Epidermal melanocyte (primary cell): Measurements from ENCODE around the gene ANKFN1.

Experiments
- DNase-seq: peaks from one replicate; pipeline ENCODE4 v3.0.0; 2011; ENCODE audit warnings: low spot score; ENCODE audit not compliant: insufficient read length

Gene ANKFN1

DNA sequence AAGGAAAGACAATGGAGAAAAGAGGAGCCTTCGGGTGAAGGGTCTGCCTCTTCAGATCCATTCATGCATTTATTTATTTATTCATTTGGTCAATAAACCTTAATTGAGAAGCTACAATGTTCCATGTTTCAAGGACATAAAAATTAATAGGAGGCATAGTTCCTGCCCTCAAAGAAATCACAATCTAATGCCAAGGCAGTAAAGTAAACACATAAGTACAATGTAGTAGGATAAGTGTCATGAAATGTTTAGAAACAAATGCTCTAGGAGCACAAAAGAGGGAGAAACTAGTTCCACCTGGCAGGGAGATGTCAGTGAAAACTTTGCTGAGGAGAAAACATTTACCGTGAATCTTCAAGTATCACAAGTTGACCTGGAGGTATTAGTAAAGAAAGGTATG is 336.7 kb downstream of the ANKFN1 start:
- no peak for DNase-seq

DNA sequence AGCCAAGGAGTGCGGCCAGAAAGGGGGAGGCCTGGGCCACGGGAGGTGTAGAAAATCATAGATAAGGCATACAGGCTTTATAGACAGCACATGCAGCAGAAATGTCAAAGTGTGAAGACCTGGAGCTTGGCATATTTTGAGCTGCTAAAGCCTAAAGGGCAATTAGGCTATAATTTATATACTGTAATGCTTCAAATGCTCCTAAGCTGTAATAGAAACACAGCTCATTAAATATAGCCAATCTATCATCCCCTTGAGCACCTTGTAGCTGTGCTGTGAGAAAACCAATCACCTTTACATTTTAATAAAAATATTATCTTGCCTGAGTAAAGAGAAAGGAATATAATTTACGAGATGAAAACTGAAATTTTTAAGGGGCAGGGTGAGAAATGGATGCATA is 342.3 kb downstream of the ANKFN1 start:
- no peak for DNase-seq

DNA sequence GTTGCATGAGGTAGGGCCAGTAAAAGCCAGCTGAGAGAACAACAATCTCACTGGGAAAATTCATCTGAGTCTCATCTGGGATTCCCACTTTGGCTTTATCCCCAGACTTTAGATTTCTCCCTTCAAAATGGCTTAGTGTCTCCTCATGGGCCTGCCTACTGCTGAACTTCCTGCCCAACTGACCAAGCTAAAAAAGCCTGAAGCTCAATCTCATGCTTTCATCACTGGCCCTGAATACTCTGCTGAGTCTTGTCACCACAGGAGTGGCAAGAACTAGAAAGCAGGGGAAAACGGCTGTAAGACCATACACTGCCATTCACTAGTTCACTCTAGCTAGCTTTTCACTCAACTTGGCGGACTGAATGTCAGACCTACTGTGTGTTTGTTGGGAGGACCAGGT is 343.9 kb downstream of the ANKFN1 start:
- DNase-seq: no peak

DNA sequence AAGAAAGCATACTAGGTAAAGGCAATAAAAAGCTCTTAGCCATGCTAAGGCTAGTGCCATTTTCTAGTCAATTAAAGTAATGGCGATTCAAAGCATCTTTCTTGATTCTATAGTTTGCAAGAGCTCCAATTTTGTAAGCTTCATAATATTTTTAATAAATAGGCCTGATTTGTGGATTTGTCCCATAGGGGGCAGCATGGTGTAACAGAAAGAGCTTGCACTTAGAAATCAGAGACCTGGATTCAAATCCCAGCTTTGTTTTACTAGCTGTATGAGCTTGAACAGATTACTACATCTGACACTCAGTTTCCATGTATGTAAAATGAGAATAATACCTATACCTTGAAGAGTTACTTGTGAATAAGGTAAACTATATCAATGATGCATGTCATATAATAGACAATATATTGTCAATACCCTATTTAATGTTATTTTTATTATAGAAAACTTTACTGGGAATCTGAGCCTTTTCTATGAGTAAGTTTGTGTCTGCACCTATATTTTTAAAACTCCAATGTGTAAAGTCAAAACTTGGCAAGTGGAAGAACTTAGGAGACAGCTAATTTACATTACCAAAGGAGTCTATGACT is 346.6 kb downstream of the ANKFN1 start:
- DNase-seq: no peak

DNA sequence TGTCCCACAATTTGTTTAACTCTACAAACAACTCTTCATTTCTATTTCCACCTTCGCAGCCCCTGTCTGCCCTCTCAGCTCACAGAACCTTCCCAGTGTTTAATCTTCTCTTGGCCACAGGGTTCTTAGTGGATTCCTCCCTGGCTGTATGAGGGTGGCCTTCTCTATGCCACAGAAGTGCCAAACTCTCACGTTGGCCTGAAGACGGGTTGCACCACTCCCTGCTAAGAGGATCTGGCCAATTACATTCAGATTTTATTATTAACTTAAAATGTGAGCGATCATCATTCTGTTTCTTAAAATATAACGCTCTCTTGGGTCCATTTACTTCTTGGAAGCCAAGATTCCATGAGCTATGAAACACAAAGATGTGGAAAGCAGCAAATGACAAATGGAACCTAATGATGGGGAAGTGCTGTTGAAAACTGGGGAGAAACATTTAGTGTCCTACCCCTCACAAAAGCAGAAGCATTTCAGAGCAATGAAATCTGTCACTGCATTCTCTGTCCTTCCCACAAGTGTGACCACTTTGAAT is 348.9 kb downstream of the ANKFN1 start:
- no peak for DNase-seq

DNA sequence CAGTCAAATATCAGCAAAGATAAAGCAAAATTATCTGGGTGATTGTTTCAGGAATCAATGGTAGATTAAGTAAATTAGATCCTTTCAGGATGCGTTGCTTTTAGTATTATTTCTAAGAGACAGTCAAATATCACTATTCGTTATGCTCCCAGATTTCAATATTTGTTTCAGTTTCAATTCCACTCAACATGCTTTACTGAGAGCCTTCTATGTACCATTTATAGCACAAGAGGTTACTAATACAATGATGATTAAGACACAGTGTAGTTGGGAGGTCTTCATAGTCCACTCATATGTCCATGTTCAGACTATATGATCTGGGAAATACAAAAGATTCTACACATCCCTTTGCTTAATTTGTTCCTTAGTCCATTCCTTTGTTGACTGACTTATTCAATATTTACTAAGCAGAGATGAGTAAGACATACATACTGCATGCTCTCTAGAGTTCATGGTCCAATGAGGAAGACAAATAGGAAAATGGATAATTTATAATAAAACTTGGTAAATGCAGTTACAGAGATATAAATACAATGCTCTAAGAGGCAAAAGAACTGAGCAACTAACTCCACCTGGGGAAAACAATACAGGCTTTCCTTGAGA is 352.0 kb downstream of the ANKFN1 start:
- no peak for DNase-seq

DNA sequence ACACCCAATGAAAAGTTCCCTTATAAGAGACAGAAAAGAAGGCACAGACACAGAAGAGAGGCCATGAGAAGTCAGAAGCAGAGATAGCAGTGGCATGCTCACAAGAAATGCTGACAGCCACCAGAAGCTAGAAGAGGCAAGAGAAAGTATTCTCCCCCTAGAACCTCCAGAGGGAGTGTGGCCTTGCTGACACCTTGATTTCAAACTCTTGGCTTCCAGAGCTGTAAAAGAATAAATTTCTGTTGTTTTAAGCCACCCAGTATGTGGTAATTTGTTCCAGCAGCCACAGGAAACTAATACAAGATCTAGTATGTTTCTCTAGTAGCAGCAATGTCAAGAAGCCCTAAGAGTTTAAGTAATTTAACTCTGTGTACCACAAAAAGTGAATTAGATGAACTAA is 353.1 kb downstream of the ANKFN1 start:
- no peak for DNase-seq

DNA sequence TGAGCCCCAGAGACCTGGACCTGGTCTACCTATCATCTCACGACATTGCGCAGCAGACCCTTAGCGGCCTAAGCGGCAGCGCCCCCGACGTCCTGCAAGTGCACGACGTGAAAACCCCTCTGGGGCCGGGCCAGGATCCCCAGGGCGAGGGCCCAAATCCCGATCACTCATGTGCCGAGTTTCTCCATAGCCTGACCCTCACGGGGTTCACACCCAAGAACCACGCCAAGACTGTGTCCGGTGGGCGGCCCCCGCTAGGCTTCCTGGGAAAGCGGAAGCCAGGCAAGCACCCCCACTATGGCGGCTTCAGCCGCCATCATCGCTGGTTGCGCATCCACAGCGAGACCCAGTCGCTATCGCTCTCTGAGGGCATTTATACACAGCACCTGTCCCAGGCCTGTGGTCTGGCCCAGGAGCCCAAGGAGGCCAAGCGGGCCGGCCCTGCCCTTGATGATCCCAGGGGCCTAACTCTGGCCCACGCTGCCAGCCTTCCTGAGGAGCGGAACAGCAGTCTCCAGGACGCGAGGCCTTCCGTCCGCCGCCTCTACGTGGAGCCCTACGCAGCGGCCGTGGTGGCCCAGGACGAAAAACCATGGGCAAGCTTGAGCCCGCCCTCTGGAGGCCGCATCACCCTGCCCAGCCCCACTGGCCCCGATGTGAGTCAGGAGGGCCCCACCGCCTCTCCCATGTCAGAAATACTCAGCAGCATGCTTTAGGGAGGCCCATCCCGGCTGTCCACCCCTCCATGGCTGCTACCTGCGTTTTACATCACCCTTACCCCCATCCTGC is 357.5 kb downstream of the ANKFN1 start:
- no peak for DNase-seq

DNA sequence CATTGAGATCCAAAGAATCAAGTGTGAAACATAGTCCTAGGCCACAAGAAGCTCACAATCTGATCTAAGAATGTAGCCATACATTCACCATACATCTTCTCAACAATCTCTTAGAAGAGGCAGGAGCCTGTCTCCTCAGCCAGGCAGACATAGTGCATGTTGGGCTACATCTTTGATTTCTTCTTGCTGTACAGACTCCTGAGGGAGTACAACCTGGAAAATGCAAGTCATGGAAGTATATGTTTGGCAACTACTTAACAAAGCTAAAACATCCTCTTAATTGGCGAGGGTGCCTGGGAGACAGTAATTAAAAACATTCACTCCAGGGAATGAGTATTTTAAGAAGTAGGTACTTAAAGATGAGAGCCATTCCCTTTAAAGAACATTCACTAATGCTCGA is 361.0 kb downstream of the ANKFN1 start:
- DNase-seq: no peak

DNA sequence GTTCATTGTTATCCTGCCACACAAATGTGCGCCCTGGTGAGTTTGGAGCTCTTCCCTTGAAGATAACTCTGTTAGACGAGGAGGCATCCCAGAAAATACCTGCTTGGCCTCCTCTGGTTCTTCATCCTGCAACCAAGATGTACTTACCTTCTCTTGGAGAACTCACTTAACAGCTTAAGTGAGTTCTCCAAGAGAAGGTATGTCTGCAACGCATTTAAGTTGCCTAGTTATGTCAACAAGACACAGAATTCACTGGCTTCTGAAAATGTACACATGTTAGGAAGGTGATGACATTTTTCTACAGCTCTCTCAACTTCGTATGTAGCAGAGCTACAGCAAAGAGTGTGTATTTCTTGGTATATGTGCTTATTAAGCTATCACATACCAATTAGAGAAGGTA is 361.6 kb downstream of the ANKFN1 start:
- no peak for DNase-seq

DNA sequence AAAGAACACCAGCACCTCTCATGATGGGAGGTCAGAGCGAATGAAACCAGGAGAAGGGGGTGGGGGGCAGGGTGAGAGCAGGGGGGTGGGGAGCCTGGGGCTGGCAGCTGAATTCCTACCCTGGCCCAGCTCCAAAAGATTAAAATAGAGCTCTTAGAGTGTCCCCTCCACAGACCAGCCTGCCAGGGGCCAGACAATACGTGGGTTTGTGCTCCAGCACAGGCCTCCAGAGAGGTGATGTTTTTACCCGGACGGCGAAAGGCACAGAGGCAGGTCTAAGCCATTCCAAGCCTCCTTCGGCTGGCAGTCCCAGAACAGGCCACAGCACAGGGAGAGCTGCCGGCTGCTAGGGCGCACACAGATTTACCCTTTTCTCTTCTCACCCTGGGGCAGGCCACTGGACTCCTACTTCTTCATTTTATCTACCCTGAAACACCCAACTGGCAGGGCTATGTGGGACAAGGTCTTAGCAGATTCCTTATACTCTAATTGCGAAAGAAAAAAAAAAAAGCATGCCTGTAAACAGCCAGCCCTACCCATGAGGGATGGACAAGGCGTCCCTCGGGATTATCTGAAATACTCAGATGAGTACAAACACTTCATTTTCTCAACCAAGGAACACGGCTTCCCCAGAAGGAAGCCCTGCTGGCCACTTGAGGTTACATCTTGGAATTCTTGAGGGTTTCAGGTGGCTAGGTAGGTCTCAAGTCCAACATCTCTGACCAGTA is 368.3 kb downstream of the ANKFN1 start:
- no peak for DNase-seq

DNA sequence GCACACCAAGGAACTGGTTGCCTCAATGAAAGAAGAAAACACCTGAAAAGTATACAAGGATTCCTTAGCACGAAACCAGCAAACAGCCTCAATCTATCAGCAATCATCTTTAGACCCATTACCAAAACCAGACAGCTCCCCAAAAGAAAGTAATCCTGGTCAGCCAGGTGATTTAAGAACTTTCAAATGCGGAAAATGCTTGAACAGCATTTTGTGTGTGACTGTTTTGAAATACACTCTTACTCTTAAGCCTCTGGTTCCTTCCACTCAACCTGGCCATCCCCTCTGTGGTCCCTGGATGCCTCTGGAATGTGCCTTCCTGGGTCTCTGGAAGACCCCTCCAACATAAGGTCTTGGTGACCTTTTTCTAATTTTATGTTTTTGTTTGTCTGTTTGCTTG is 369.8 kb downstream of the ANKFN1 start:
- DNase-seq: no peak

DNA sequence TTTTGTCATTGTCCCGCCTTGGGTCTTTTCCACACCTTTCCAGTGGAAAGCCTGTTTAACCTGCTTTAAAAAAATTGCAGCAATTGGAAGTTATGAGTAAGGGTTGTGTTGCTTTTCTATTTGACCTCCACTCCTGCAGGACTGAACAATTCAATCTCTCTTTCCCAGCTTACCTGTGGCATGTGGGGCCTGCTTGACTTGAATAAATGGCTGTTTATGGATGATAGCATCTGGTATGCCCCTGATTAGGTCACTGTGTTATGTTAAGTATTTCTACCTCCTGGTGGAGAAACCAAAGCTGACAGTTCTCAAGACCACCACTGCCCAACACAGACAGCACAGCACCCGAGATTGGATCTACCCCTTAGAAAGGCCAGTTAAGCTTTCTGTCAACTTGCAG is 375.4 kb downstream of the ANKFN1 start:
- DNase-seq: no peak

DNA sequence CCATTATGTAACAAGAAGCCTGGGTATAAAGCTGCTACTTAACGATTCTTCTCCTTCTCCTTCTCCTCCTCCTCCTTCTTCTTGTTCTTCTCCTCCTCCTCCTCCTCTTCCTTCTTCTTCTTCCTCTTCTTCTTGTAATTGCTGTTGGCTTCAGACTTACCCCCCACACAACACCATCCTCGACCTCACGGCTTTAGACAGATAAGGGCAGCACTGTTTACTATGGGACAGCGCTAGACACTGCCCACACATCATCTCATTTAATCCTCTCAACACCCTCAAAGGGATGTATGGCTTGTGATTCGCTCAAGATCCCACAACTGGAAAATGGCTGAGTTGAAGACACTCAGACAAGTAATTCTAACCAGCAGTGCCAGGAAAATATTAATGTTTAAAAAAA is 379.7 kb downstream of the ANKFN1 start:
- DNase-seq: no peak

DNA sequence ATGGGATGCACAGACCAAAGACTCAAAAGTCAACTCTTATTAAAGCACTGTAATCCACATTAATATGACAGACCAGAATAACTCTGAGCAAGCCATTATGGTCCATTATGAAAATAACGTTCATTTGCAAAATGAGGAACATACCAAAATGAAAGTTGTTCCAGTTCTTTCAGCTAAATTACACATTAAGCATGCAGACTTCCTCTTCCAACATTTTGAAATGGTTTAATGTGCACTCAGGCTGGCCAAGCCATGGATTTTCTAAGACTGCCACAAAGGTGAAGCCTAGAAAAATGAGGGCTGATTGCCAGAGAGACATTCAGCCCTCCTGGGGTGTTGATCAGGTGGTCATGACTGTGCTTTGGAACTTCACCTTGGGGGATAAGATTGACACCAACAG is 383.5 kb downstream of the ANKFN1 start:
- no peak for DNase-seq

DNA sequence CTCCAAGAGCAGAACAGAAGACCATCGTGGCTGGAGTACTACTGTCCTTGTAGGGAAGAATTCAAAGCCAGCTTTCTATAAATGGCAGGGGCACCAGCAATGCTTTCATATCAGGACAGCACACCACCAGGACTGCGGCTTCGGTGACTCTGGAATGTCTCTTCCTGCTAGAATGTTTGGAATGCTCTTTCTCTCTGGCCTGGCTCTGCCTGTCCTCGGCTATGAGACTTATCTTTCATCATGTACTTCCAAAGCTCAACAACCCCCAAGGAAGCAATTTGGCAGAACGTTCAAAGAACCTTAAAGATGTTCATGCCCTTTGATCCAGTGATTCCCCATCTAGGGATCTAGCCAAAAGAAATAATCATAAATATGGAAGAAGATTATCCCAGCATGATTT is 387.6 kb downstream of the ANKFN1 start:
- no peak for DNase-seq

DNA sequence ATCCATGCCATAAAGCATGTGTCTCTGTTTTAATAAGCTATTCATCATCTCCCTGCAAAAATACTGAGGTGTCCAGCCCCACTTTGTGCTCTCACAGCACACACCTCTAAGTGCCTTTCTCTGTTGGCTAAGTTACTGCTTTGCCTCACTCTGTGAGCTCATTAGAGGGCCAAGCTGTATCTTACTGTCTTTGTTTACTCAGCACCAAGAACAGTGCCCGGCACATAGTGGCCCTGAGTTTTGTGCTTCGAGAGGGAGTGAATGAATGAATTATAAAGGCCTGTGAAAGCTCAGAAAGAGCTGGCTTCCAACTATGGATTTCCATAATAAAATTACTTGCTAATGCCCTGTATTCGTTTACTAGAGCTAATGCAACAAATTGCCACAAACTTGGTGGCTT is 390.0 kb downstream of the ANKFN1 start:
- DNase-seq: no peak

DNA sequence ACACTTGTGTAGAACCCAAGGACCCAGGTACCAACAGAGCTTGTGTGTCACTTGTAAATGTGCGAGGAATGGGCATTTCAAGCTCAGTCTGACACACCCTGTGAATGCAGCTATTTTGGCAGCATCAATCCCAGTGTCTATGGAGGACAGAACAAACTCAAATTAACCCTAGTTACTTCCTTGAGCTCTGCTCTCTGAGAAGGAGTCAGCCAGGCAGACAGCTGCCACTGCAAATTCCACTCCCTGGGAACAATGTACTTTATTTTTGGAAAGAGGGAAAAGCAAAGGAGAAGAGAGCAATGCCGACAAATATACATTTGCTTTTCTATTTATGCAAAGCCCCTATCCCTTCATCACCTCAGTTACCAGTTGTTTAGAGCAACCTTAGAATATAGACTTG is 391.8 kb downstream of the ANKFN1 start:
- DNase-seq: no peak

DNA sequence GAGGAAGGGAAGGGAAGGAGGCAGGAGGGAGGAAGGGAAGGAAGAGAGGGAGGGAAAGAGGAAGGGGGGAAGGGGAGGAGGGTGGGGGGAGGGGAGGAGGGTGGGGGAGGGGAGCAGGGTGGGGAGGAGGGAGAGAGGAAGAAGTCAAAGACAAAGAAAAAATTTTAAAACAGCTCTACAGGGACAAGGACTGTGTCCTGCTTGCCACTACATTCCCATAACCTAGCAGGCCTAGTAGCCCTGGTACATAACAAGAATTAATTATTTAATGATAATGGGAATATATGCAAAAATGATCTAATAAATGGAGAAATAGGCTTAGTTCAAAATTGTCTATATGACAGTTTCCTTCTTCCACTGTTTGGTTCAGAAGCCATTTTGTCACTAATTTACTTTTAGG is 392.7 kb downstream of the ANKFN1 start:
- DNase-seq: no peak

DNA sequence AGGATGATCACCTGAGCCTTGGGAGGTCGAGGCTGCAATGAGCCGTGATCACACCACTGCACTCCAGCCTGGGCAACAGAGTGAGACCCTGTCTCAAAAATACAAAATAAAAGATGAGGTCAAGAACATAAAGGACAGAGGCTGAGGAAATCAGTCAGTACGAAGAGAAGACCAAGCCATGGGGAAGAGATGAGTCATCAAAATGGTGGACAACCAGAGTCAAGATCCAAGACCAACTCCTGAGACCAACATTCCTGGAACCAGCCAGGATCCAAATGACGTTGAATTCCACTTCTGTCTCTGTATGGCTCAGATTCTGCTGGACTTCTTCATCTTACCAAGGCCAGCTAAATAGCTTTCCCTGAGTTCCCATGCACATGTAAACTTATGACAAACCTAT is 395.4 kb downstream of the ANKFN1 start:
- DNase-seq: no peak

DNA sequence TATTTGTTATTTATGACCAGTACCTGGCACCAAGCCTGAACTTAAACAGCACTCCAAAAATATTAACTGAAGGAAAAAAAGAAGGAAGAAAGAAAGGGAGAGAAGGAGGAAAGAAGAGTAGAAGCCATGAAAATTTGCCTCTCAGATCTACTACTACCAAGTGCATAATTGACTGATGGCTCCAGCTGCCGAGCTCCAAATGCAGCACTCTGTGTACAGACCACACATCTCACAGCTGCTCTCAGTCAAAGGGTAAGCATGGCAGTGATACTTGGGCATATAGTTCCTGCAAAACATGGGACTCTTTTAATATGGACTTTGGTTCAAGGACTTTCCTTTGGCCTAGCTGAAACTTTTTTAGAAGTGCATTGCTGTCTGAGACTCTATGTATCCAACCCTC is 396.2 kb downstream of the ANKFN1 start:
- no peak for DNase-seq

DNA sequence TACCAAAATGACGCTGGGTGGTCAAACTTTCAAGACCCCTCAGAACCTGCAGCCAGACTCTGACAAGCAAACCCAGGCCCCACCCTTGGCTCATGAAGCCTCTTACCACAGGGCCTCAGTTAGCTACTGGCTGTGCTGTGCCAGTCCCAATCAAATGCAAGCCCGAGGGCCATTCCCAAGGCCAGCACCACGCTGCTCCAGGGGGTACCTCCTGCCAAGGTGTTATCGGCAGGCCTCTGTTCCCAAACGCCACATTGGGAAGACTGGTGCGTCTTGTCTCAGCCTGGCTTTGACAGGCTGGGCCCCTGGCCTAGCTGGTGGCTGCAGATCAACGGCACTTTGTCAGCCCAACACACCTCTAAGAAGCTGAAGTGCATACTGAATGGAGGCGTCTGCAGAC is 404.4 kb downstream of the ANKFN1 start:
- no peak for DNase-seq
